Measurements from ENCODE around the gene P2RX4.
"Not testable (repeated sequence)": the region's sequence is repeated elsewhere in the genome, so short reads cannot be mapped to it uniquely, and the experiment has no call there.

The P2RX4 gene

DNA sequence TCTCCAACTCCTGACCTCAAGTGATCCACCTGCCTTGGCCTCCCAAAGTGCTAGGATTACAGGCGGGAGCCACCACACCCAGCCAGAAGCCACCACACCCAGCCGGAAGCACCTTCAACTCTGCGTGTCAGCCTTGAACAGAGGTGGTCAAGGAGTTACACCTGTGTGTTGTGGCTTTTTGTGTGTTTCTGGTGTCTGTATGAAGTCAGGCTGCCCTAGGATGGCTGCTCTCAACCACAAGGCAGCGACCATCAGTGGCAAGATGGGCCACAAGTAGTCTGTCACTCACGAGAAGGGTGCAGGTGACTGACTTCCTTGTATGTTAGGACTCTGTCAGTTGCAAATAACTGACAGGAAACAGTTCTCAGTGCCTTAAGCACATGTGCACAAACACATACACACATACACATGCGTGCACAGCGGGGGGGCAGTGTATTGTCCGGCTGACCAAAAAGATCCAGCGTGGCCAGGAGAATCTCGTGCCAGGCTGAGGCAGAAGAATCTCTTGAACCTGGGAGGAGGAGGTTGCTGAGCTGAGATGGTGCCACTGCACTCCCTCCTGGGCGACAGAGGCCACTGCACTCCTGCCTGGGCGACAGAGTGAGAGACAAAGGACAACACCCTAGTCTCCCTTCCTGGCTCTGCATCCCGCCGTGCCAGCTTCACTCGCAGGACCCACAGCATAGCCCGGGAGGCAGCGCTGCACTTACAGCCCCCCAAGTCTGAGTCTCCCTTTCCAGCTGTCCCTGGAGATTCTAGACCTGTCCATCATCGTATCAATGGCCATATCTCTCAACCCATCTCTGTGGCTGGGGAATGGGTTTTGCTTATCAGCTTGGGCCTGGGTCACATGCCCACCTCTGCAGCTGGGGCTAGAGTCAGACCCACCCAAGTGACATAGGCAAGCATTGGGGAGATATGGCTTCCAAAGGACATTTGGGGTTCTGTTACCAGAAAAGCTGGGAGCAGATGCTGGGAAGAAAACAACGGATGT, 13.7 kb downstream of the P2RX4 start:
- DNase-seq (ENCODE audit: low read depth in 2 of 2) = no peak

DNA sequence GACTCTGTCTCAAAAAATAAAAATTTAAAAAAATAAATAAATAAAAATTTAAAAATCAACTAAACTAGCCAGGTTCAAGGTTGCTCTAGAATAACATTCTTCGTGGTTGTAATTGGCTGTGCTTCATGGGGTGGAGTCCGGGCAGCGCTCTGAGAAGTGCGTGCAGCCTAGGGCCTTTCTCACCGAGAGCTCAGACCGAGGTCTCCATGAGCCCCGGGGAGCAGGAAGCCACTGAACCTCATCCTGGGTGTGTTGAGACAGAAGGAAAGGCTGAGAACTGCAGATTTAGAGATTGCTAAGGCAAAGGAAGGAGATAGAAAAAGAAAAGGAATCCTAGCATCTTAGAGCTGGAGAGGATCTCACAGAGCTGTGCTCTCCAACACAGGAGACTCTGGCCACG, 14.7 kb downstream of the P2RX4 start:
- DNase-seq (ENCODE audit: low read depth in 2 of 2) = no peak

DNA sequence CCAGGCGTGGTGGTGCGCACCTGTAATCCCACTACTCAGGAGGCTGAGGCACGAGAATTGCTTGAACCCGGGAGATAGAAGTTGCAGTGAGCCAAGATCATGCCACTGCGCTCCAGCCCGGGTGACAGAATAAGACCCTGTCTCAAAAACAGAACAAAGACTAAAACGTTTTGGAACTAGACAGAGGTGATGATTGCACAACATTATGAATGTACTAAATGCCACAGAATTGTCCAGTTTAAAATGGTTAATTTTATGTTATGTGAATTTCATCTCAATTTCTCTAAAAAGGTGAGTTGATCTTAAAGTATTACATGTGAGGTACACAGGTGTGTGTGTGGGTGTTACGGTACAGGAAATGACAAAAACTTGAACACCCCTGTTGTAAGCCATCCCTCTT, 16.5 kb downstream of the P2RX4 start:
- DNase-seq (ENCODE audit: low read depth in 2 of 2) = no peak

DNA sequence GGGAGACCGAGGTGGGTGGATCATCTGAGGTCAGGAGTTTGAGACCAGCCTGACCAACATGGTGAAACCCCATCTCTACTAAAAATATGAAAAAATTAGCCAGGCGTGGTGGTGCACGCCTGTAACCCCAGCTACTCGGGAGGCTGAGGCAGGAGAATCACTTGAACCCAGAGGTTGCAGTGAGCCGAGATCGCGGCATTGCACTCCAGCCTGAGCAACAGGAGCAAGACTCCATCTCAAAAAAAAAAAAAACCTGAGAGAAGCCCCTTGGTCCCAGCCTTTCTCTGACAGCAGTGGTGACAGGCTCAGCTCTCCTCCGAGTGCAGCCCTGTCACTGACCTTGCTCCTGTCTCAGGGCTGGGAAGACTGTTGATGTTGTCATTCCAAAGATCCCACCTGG, 16.9 kb downstream of the P2RX4 start:
- not testable (repeated sequence) for DNase-seq (ENCODE audit: low read depth in 2 of 2)

DNA sequence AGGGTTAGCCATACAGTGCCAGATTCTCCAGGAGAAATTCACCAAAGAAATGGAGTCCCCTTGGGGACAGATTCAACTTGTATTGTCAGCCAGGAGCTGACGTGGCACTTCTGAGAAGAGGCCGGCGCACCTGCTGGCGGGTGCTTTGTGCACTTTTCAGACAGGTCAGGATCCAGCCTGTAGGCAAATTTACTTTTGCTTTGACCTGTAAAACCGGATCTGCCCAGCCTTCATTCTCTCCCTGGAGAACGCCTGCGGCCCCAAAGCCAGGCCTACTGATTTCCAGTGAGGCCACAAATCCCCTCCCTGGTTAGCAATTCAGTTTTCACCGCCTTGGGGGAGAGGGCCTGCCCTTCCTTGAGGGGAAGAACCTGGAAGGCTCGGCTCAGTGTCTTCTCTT, 17.4 kb downstream of the P2RX4 start:
- DNase-seq (ENCODE audit: low read depth in 2 of 2) = no peak

DNA sequence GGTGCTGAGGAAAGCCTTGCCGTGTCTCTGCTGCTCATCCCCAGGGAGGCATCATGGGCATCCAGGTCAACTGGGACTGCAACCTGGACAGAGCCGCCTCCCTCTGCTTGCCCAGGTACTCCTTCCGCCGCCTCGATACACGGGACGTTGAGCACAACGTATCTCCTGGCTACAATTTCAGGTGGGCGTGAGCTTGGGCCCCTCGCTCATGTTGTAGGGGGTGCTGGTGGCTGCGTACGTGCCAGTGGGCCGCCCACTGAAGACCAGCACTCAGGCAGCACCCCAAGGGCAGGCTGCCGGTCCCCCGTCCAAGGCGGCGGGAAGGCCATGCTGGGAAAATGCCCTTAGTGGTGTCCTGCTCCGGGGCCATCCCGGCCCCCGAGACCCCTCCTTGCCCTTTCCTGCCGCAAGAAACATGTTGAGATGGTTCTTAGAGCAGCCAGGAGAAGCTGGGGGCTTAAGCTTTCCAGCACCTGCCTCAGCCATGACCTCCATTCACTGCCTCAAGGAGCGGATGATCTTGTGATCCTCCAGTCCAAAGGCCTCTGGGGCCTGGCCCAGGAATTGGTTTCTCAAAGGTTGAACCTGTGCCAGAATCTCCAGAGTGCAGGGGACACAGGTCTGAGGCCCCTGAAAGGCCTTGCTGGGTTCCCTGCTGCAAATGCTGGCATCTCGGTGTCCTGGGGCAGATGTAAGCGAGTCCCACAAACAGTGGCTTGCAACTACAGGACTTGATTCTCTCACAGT, 19.2 kb downstream of the P2RX4 start:
- DNase-seq (ENCODE audit: low read depth in 2 of 2) = no peak

DNA sequence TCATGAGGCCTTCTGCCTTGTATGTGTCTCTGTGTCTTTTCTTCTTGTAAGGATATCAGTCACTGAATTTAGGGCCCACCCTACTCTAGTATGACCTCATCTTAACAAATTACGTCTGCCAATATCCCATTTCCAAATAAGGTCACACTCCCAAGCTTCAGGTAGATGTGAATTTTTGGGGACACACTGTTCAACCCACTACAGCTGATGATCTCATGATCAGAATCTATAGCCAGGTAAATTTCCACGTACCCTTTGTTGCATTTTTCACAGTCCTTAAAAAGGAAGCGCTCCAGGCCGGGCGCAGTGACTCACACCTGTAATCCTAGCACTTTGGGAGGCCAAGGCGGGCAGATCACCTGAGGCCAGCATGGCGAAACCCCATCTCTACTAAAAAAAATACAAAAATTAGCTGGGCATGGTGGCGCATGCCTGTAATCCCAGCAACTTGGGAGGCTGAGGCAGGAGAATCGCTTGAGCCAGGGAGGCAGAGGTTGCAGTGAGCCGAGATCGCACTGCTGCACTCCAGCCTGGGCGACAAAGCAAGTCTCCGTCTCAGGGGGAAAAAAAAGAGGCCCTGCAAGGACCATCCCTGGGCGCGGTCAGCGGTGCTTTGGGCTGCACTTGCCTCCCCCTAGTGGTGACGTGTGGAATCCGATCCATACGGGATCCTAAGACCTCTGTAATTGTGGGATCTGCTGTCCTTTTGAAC, 20.1 kb downstream of the P2RX4 start:
- DNase-seq (ENCODE audit: low read depth in 2 of 2) = not testable (repeated sequence)

DNA sequence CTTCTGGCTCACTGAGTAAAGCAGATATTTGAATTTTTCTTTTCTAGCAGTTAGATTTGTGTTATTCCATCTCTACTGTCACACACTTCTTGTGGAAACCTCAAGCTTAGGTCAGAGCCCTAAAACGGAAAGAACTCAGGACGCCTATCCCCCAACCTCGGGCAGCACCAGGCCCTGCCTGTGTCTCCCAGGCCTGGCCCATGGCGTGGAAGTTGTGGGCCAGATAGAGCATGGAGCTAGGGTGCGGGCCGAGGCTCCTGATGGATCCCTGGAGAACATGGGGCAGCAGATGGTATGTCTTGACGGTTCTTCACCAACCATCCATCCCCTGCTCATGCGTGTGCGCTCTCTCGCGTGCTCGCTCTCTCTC, 20.6 kb downstream of the P2RX4 start:
- no peak for DNase-seq (ENCODE audit: low read depth in 2 of 2)

DNA sequence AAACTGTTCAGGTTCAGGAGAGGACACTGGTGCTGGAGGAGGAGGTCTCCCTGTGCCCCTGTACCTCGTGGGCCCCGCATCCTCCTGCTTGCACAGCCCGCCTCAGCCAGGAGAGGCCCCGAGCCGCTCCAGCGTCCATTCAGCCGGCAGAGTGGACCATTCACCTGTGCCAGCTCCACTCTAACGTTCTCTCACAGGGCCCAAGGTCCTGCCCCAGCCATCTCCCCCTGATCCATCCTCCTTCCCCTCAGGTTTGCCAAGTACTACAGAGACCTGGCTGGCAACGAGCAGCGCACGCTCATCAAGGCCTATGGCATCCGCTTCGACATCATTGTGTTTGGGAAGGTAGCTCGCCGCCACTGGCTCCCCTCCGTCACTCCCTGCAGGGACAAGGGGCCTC, 22.2 kb downstream of the P2RX4 start:
- DNase-seq (ENCODE audit: low read depth in 2 of 2) = no peak

DNA sequence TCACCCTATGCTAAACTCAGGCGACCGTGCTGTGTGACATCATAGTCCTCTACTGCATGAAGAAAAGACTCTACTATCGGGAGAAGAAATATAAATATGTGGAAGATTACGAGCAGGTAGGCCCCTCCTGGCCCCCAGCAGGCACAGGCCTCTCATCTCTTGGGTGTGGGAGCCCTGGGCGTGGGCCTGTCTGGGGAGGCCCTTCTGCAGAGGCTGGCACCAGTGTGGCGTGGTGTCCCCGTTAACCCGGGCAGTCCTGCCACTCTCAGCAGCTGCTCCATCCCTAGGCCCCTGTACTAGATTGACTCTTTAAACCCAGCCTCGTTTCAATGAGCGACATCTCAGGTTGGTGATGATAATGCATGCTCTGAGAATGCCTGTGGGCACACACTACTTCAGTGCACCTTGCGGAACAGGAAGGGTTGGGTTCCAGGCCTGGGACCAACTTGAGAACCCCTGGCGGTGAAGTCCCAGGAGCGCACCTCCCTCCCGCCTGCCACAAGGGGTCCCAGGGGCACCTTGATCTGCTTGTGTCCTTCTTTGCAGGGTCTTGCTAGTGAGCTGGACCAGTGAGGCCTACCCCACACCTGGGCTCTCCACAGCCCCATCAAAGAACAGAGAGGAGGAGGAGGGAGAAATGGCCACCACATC, 23.2 kb downstream of the P2RX4 start:
- no peak for DNase-seq (ENCODE audit: low read depth in 2 of 2)

DNA sequence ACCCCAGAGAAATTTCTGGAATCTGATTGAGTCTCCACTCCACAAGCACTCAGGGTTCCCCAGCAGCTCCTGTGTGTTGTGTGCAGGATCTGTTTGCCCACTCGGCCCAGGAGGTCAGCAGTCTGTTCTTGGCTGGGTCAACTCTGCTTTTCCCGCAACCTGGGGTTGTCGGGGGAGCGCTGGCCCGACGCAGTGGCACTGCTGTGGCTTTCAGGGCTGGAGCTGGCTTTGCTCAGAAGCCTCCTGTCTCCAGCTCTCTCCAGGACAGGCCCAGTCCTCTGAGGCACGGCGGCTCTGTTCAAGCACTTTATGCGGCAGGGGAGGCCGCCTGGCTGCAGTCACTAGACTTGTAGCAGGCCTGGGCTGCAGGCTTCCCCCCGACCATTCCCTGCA, 23.7 kb downstream of the P2RX4 start:
- no peak for DNase-seq (ENCODE audit: low read depth in 2 of 2)

DNA sequence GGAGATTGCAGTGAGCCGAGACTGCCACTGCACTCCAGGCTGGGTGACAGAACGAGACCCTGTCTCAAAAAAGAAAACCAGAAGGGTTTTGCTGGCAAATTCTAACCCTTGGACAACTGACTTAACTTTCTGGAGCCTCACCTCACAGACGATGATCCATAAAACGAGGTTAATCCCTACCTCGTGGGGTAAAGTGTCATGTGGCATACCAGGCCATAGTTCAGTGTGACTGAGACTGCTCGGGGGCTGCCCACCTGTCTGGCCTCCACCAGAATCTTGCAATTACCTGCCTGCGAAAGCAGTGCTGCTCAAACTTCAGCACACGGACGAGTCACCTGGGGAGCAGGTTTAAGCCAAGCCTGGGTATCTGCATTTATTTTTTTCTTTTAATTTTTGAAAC, 26.8 kb downstream of the P2RX4 start:
- no peak for DNase-seq (ENCODE audit: low read depth in 2 of 2)

DNA sequence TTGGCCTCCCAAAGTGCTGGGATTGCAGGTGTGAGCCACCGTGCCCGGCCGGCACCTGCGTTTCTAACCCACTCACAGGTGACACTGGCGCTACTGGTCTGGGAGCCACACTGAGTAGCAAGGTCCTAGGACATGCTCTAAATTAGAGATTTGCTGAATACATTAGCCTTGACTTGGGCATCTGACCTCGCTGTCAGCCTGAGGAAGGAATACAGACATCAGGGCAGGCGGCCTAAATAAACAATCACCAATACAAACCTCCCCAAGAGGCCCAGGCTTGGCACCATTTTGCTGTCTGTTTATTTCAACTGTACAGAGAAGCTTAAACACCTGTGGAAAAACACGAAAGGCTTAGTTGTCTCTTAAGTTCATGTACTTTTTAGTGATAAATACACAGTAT, 27.5 kb downstream of the P2RX4 start:
- DNase-seq (ENCODE audit: low read depth in 2 of 2) = no peak

DNA sequence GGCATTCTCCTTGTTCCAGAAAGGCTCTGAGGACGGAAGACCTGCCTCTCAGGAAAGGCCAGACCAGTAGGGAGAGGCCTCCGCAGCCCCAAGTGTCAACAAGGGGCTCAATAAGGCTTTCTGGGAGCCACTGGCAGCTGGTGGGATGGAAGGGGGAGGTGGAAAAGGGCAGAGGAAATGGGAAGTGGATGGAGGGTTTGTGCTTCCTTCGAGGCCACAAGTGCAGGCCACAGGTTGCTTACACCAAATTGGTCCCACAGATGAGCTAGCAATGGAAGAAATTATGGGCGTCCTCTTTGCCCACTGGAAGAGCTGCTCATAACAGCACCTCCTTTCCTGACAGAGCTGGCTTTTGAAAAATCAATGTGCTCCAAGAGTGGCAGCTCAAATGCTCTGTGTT, 28.2 kb downstream of the P2RX4 start:
- DNase-seq (ENCODE audit: low read depth in 2 of 2) = no peak

DNA sequence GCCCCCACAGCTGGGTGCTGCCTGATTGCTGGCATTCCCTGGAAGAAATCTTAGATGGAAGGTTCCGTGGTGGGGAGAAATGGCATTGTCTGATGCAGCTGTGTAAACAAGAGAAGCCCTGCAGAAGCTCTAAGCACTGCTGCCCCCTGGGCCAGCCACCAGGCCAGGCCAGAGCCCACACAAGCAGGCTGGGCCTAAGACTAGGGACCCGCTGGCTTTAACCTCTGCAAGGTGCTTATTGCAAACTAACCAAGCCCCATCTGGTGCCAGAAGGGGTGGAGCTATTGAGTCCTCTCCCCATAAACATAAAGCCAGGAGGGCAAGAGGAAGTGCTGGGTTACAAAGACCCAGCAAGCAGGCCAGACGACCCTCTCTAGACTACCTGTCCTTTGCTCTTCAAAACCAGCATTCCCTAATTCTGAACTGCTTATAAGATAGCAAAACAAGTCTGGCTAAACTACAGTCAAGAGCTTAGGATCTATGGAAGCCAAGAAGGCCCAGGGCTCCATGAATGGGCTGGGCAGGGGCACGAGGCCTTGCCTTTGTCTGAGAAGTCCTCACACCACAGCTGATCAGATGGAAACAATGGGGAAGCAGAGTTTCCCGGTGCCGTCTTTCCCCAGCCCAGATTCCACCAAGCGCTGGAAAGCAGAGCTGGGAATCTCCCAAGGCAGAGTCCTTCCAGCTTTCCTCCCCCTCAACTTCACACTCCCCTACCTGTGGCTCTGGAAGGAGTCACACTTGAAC, 28.8 kb downstream of the P2RX4 start:
- DNase-seq (ENCODE audit: low read depth in 2 of 2) = no peak

DNA sequence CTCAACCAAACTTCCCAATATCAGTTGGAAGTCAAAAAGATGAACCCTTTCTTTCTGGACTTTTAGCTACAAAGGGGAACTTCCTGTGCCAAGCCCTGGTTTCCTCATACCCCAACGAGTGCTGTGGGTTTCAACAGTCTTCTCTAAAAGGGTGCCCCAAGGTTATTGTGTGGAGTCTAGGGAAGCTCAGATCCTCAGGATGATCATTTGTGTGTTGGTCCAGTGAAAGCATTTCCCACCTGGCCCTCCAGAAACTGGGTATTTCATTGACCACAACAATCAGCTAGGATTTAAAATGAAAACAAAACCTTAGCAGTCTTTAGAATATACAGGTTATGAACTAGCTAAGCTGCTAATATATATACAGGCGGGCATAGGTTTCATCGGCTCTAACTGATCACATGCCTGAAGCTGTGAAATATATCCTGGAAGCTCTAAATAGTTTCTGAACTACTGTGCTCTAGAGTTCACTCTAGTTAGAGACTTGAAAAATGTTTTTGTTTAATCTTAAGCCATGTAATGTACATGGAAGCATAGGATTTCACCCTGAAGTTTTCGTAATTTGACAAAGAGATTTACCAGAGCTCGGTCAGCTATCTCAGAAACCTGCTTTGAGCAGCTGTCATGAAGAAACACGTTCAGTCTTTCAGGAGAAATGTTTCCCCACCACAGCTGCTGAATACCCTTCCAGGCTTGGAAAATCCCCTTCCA, 29.6 kb downstream of the P2RX4 start:
- DNase-seq (ENCODE audit: low read depth in 2 of 2) = no peak

DNA sequence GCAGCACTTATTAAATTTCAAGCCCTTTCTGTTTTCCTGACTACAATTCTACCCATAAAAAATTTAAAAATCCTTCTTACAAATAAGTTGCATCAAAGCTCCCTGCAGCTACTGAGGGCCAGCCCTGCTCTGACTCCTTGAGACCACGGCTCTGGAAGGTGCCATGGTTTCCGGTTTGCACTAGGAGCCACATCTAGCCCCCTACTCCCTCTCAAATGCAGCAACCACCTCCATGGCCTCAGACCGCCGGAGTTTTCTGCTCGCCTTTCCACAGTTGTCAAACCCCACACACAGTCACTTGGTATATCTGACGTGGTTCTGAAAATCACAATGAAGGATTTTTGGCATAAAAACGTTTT, 30.1 kb downstream of the P2RX4 start:
- no peak for DNase-seq (ENCODE audit: low read depth in 2 of 2)

DNA sequence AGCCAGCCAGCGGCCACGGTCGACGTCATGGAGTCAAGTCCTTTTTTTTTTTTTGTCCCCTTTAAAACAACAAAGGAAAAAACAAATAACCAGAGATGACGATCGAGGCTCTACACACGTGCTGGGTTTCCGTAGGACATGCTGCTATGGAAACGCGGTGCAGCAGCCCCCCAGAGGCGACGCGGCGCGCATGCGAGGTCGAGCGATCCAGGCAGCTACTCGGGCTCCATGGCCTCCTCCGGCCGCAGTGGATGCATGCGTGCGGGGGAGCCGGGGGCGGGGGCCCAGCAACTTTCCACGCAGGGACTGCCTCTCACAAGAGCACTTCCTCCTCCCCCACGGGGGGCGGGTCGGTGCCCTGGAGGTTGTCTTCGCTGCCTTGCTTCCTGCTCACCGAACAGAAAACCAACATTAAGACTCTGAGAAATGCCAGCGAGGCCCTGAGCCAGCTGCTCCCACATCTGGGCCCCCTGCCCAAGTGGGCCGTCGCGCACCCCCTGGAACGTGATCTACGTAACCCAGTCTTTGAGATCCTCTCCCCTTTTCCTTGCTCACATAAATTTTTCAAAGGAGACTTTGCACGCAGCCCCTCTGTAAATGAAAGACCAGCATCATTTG, 30.7 kb downstream of the P2RX4 start:
- peak; percentile 83 to 86 for DNase-seq (ENCODE audit: low read depth in 2 of 2)

DNA sequence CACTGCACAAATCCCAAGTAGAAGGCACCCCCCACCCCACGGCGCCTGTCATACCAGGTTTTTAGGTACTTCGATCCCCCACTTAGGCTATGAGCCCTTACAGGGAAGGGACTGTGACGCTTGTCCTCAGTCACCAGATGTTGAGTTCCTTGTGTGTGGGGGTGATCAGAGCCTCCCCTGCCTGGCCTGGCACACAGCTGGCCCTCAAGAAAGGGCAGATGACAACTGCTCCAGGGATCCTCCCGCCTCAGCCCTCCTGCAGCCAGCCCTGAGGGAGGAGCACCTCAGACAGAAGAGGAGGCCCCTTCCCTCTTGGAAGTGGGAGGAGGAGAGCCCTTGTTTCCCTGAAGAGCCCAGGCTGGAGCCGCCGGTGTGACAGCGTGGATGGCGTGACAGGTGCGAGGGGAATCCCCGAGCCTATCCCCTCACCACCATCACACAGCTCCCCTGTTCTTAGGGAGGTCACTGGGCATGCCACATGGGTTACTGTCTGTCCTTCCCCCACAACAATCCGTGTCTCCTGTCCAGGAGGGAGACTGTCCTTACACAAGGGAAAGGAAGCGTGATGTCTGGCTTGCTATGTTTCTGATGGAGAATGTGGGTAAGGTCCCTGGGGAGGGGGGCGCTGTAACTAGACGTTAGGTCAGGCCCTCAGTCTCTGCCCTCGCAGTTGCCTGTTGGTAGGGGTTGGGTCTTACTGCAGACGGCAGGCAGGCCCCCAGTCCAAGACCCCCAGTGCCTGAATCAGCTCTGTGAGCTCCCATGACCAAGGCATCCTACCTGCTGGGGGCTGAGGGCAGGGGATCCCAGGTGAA, 31.4 kb downstream of the P2RX4 start:
- no peak for DNase-seq (ENCODE audit: low read depth in 2 of 2)

Data from activated CD8-positive, alpha-beta memory T cell treated with anti-CD3 and anti-CD28 coated beads for 4 hours (primary cell).